NB4 (cell line): Measurements from ENCODE around the gene KCNMB2.

ENCODE experiments used
- DNase-seq: peaks from one replicate; pipeline ENCODE4 v3.0.0; 2010; ENCODE audit warnings: low read depth
- H3K4me3 ChIP-seq: one replicate; pipeline ENCODE4 v1.5.1; 2011; ENCODE audit warnings: mild to moderate bottlenecking, low read depth, low read length, moderate library complexity
- MYC ChIP-seq: IDR thresholded peaks from 2 replicates; pipeline ENCODE4 v1.6.1; 2011; ENCODE audit warnings: low read depth, low read length
- POLR2A ChIP-seq: IDR thresholded peaks from 2 replicates; pipeline ENCODE4 v1.6.1; 2011; ENCODE audit warnings: mild to moderate bottlenecking; ENCODE audit not compliant: insufficient read length; ENCODE audit errors: extremely low read depth
- TF ChIP-seq, protein P1 (sequence below): IDR thresholded peaks from 2 replicates; pipeline ENCODE4 v1.6.1; 2011; ENCODE audit warnings: low read depth, low read length
- TF ChIP-seq, protein P2 (sequence below): IDR thresholded peaks from one replicate; pipeline ENCODE4 v1.5.1; 2012; ENCODE audit warnings: low read depth, low read length

The KCNMB2 gene

DNA sequence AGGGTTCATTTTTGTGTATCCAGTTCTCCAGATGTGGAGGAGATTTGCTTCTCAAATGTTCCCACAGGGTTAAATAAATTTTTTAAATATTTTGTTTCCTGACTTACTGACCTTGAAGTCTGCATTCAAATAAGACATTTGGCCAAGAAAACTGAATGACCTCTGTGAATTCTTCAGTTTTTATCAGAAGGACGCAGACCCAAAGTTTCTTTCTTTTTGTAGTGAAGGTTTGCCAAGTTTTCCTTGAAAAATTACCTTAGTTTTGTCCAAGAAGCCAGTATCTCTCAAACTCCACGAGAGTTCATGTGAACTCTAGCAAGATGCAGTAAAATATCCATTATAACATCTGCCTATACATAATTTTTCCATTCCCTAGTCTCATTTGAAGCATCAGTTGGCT is 332.4 kb downstream of the KCNMB2 start:
- H3K4me3 ChIP-seq, result no peak overlapping the region
- TF ChIP-seq MYC, result no peak
- TF ChIP-seq, protein P1, sequence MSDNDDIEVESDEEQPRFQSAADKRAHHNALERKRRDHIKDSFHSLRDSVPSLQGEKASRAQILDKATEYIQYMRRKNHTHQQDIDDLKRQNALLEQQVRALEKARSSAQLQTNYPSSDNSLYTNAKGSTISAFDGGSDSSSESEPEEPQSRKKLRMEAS, result no peak
- TF ChIP-seq, protein P2, sequence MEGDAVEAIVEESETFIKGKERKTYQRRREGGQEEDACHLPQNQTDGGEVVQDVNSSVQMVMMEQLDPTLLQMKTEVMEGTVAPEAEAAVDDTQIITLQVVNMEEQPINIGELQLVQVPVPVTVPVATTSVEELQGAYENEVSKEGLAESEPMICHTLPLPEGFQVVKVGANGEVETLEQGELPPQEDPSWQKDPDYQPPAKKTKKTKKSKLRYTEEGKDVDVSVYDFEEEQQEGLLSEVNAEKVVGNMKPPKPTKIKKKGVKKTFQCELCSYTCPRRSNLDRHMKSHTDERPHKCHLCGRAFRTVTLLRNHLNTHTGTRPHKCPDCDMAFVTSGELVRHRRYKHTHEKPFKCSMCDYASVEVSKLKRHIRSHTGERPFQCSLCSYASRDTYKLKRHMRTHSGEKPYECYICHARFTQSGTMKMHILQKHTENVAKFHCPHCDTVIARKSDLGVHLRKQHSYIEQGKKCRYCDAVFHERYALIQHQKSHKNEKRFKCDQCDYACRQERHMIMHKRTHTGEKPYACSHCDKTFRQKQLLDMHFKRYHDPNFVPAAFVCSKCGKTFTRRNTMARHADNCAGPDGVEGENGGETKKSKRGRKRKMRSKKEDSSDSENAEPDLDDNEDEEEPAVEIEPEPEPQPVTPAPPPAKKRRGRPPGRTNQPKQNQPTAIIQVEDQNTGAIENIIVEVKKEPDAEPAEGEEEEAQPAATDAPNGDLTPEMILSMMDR, result no peak
- TF ChIP-seq POLR2A, result no peak
- DNase-seq, result no peak

DNA sequence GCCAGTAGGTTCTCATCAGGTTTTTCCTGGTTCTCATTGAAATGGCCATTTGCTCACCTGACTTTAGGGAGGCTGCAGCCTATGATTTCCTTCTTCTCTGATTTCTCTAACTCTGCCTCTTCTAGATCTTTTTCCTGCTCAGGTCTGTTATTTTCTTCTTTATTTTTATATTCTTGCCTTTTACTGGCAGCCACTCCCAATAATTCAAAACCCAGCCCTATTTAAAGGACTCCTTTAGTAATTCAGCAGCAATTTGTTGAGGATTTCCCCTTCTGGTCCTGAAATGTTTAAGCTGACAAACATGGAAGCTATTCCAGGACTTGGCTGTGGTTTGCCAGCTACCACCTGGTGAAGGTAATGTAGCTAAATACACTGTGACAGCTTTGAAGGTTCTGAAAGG is 333.8 kb downstream of the KCNMB2 start:
- TF ChIP-seq, protein P2, result no peak
- no peak for TF ChIP-seq POLR2A
- TF ChIP-seq, protein P1, result no peak
- no peak for TF ChIP-seq MYC

DNA sequence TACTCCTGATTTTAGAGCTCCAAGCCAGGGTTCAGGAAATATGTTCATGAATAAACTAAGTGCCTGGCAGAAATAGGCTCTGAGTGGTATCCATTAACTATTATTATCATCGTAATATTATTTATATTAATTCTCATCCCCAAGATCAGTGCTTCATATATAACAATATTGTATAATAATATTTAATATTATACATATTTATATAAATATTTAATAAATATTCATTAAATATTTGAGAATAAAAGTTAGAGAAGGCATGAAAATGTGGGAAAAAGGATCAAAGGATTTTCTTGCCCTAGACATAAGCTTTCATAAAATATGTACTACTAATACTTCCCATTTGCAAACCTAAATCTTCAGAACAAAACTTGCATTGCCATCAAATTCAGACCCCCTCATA is 338.9 kb downstream of the KCNMB2 start:
- no peak for DNase-seq
- TF ChIP-seq POLR2A (no peak), MYC (no peak)
- TF ChIP-seq, protein P1, result no peak
- TF ChIP-seq, protein P2, result no peak

More for the DNA sequence above, 333.8 kb downstream of the KCNMB2 start:
- DNase-seq, result no peak
- H3K4me3 ChIP-seq, result no peak overlapping the region

DNA sequence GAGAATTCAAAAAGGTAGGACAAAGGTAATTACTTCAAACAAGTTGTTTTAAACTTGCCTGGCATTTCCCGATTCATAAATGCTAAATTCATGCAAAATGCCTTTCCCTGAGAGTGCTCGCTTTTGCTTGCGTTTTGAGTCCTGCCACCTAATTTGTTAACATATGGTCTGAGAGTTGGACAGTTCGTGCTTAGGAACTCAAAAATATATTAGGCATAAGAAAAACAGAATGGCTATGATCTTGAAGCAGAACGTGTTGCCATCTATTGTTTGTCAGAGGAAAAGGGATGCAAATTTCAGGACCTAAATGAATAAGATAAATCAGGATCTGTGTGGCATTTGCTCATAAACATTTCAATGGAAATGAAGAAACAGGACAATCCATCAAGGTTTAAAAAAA is 339.6 kb downstream of the KCNMB2 start:
- no peak for DNase-seq
- TF ChIP-seq, protein P2, result no peak
- TF ChIP-seq MYC (no peak), POLR2A (no peak)
- TF ChIP-seq, protein P1, result no peak
- no peak overlapping the region for H3K4me3 ChIP-seq

More for the DNA sequence above, 338.9 kb downstream of the KCNMB2 start:
- no peak overlapping the region for H3K4me3 ChIP-seq

DNA sequence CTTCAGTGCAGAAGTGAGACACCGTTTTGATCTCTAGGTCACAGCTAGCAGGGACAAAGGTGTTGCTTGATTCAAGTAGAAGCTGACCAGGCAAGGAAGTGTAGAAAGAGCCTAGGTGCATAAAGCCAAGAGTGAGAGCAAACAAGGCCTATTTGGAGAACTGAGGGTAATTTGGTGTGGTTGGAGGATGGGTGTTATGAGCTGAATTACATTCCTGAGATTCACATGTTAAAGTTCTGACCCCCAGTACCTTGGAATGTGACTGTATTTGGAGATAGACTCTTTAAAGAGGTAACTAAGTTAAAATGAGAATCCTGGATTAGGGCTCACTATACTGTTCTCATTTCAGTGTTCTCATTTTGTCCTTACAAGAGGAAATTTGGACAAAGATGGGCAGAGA is 344.0 kb downstream of the KCNMB2 start:
- H3K4me3 ChIP-seq, result no peak overlapping the region
- TF ChIP-seq, protein P1, result no peak
- no peak for DNase-seq
